ENCODE measurements around the gene C15orf39.

GRCh38 chr15:75181780-75182179 is 19.9 kb upstream of the C15orf39 start:
- TF ChIP-seq ZNF672 (CRISPR knock-in tag; IDR thresholded peaks at IDR 0.05) (no peak), POLR2A (IDR thresholded peaks at IDR 0.05; ENCODE audit: insufficient read depth in 1 of 2, low read depth in 2 of 2, low read length in 2 of 2) (no peak), SIN3B (IDR thresholded peaks at IDR 0.05; ENCODE audit: low read length) (no peak), EZH2 (conservative IDR thresholded peaks at IDR 0.05; ENCODE audit: low read depth, low read length) (no peak)
- TF ChIP-seq, protein P1, sequence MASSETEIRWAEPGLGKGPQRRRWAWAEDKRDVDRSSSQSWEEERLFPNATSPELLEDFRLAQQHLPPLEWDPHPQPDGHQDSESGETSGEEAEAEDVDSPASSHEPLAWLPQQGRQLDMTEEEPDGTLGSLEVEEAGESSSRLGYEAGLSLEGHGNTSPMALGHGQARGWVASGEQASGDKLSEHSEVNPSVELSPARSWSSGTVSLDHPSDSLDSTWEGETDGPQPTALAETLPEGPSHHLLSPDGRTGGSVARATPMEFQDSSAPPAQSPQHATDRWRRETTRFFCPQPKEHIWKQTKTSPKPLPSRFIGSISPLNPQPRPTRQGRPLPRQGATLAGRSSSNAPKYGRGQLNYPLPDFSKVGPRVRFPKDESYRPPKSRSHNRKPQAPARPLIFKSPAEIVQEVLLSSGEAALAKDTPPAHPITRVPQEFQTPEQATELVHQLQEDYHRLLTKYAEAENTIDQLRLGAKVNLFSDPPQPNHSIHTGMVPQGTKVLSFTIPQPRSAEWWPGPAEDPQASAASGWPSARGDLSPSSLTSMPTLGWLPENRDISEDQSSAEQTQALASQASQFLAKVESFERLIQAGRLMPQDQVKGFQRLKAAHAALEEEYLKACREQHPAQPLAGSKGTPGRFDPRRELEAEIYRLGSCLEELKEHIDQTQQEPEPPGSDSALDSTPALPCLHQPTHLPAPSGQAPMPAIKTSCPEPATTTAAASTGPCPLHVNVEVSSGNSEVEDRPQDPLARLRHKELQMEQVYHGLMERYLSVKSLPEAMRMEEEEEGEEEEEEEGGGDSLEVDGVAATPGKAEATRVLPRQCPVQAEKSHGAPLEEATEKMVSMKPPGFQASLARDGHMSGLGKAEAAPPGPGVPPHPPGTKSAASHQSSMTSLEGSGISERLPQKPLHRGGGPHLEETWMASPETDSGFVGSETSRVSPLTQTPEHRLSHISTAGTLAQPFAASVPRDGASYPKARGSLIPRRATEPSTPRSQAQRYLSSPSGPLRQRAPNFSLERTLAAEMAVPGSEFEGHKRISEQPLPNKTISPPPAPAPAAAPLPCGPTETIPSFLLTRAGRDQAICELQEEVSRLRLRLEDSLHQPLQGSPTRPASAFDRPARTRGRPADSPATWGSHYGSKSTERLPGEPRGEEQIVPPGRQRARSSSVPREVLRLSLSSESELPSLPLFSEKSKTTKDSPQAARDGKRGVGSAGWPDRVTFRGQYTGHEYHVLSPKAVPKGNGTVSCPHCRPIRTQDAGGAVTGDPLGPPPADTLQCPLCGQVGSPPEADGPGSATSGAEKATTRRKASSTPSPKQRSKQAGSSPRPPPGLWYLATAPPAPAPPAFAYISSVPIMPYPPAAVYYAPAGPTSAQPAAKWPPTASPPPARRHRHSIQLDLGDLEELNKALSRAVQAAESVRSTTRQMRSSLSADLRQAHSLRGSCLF (CRISPR knock-in tag; IDR thresholded peaks at IDR 0.05; ENCODE audit: borderline replicate concordance) = no peak

All from HepG2 (cell line).